IMR-90 (cell line): Measurements from ENCODE around the gene ANKFY1. TPM values are rescaled to one million over a fixed set of nuclear protein-coding genes. Genes with fewer than 3 reads are reported as not detected.

Source experiments
- ATAC-seq: fragments of 200-7000 bp; cut with Tn5 transposase; 2 replicates; pipeline ENCODE4 v1.9.1; 2020; ENCODE audit warnings: low read depth, mild to moderate bottlenecking, moderate library complexity
- BruUV-seq: library from RNA; stranded (reverse); fragments of 400-500 nt; replicated peaks from 2 replicates; lab custom pipeline; 2021; lab: Mats Ljungman, UMichigan
- CTCF ChIA-PET: fragments of 300-600 bp; formaldehyde crosslinking; extraction: SDS; loops from one replicate; lab custom pipeline; 2021; ENCODE audit warnings: antibody characterized with exemption; lab: Yijun Ruan, JAX
- POLR2A ChIA-PET: fragments of 300-600 bp; sonication (Branson Sonifier 250); formaldehyde crosslinking; loops from one replicate; lab custom pipeline; 2022; ENCODE audit warnings: antibody characterized with exemption; ENCODE audit not compliant: unreplicated experiment; lab: Charles Lee
- DNase-seq: peaks from one replicate; pipeline ENCODE4 v3.0.0; 2013
- H2AFZ ChIP-seq: replicated peaks from 2 replicates; pipeline ENCODE3; 2013; ENCODE audit warnings: low read length, mild to moderate bottlenecking; ENCODE audit not compliant: poor library complexity
- H2AK5ac ChIP-seq: 2 replicates; pipeline ENCODE4 v1.6.1; 2013; ENCODE audit warnings: low read depth, low read length, inconsistent platforms
- H2AK9ac ChIP-seq: replicated peaks from 2 replicates; pipeline ENCODE3; 2013; ENCODE audit warnings: mild to moderate bottlenecking, low read depth, low read length, moderate library complexity; ENCODE audit not compliant: poor library complexity
- H2BK120ac ChIP-seq: 2 replicates; pipeline ENCODE4 v1.6.1; 2013; ENCODE audit warnings: low read depth, low read length, inconsistent platforms
- H2BK15ac ChIP-seq: 3 replicates; pipeline ENCODE4 v1.6.1; 2013; ENCODE audit warnings: low read depth, low read length, inconsistent platforms
- H2BK20ac ChIP-seq: 2 replicates; pipeline ENCODE4 v1.6.1; 2013; ENCODE audit warnings: low read depth, mild to moderate bottlenecking, inconsistent platforms, low read length, moderate library complexity
- H2BK5ac ChIP-seq: 2 replicates; pipeline ENCODE4 v1.6.1; 2013; ENCODE audit warnings: mild to moderate bottlenecking, low read depth, low read length, inconsistent platforms; ENCODE audit not compliant: poor library complexity, severe bottlenecking
- H3K14ac ChIP-seq: replicated peaks from 2 replicates; pipeline ENCODE4 v1.6.1; 2013; ENCODE audit warnings: low read depth, low read length, inconsistent platforms
- H3K18ac ChIP-seq: 2 replicates; pipeline ENCODE4 v1.6.1; 2013; ENCODE audit warnings: low read depth, low read length, control low read depth
- H3K23ac ChIP-seq: 2 replicates; pipeline ENCODE4 v1.6.1; 2013; ENCODE audit warnings: low read depth, low read length, inconsistent platforms
- H3K27ac ChIP-seq: 2 replicates; pipeline ENCODE4 v1.5.1; 2013; ENCODE audit warnings: mild to moderate bottlenecking, control low read depth, low read length; ENCODE audit not compliant: insufficient read depth
- H3K27me3 ChIP-seq: 2 replicates; pipeline ENCODE4 v1.6.1; 2013; ENCODE audit warnings: low read length; ENCODE audit not compliant: control insufficient read depth, insufficient read depth
- H3K36me3 ChIP-seq: 2 replicates; pipeline ENCODE4 v1.6.1; 2013; ENCODE audit warnings: low read length, mixed read lengths; ENCODE audit not compliant: control insufficient read depth, insufficient read depth
- H3K4ac ChIP-seq: 2 replicates; pipeline ENCODE4 v1.6.1; 2013; ENCODE audit warnings: low read depth, low read length, inconsistent platforms
- H3K4me1 ChIP-seq: 2 replicates; pipeline ENCODE4 v1.6.1; 2013; ENCODE audit warnings: low read length, mixed read lengths; ENCODE audit not compliant: control insufficient read depth, insufficient read depth
- H3K4me2 ChIP-seq: 2 replicates; pipeline ENCODE4 v1.6.1; 2013; ENCODE audit warnings: low read depth, mild to moderate bottlenecking, control low read depth, low read length, moderate library complexity
- H3K4me3 ChIP-seq: 2 replicates; pipeline ENCODE4 v1.5.1; 2013; ENCODE audit warnings: low read depth, mild to moderate bottlenecking, control low read depth, low read length, moderate library complexity; ENCODE audit not compliant: insufficient read depth
- H3K56ac ChIP-seq: 2 replicates; pipeline ENCODE4 v1.6.1; 2013; ENCODE audit warnings: low read length, inconsistent platforms; ENCODE audit not compliant: insufficient read depth; ENCODE audit errors: extremely low read depth
- H3K79me1 ChIP-seq, 2 experiments: 2 replicates each; pipeline ENCODE4 v1.6.1; 2013; ENCODE audit warnings: low read length in 2 of 2, inconsistent platforms in 1 of 2, low read depth in 1 of 2
- H3K9ac ChIP-seq: 2 replicates; pipeline ENCODE4 v1.6.1; 2013; ENCODE audit warnings: low read depth, low read length, control low read depth
- H3K9me1 ChIP-seq: 2 replicates; pipeline ENCODE4 v1.6.1; 2013; ENCODE audit warnings: low read length, inconsistent platforms; ENCODE audit not compliant: insufficient read depth
- H3K9me3 ChIP-seq: 2 replicates; pipeline ENCODE4 v1.6.1; 2013; ENCODE audit warnings: low read length; ENCODE audit not compliant: control insufficient read depth, insufficient read depth
- H4K20me1 ChIP-seq: 2 replicates; pipeline ENCODE4 v1.6.1; 2013; ENCODE audit warnings: low read length, inconsistent platforms; ENCODE audit not compliant: insufficient read depth
- H4K5ac ChIP-seq: 2 replicates; pipeline ENCODE4 v1.6.1; 2013; ENCODE audit warnings: mild to moderate bottlenecking, low read depth, low read length, control low read depth
- H4K8ac ChIP-seq, 2 experiments: 2 replicates each; pipeline ENCODE4 v1.6.1; 2013; ENCODE audit warnings: low read depth in 2 of 2, low read length in 2 of 2, control low read depth in 1 of 2, inconsistent platforms in 1 of 2
- H4K91ac ChIP-seq: 2 replicates; pipeline ENCODE4 v1.6.1; 2013; ENCODE audit warnings: low read depth, low read length, inconsistent platforms; ENCODE audit not compliant: insufficient read depth
- BHLHE40 ChIP-seq: fragments of 150-350 bp; IDR thresholded peaks from 2 replicates; pipeline ENCODE4 v1.6.1; 2016; ENCODE audit warnings: mild to moderate bottlenecking, low read depth, low read length
- CEBPB ChIP-seq: IDR thresholded peaks from 2 replicates; pipeline ENCODE4 v1.6.1; 2012; ENCODE audit warnings: low read depth, low read length, improper control_type of control experiment
- CHD1 ChIP-seq: IDR thresholded peaks from 2 replicates; pipeline ENCODE4 v1.6.1; 2012; ENCODE audit warnings: low read depth, low read length, improper control_type of control experiment
- CTCF ChIP-seq: conservative IDR thresholded peaks from 2 replicates; pipeline ENCODE4 v1.5.1; 2012; ENCODE audit warnings: mild to moderate bottlenecking, low read depth, low read length, improper control_type of control experiment
- ELK1 ChIP-seq: fragments of 150-350 bp; IDR thresholded peaks from 2 replicates; pipeline ENCODE4 v1.6.1; 2016; ENCODE audit warnings: low read depth, mild to moderate bottlenecking, low read length, moderate library complexity, borderline replicate concordance
- FOS ChIP-seq: fragments of 150-350 bp; IDR thresholded peaks from 2 replicates; pipeline ENCODE4 v1.6.1; 2016; ENCODE audit warnings: low read depth, low read length
- MAFK ChIP-seq: IDR thresholded peaks from 2 replicates; pipeline ENCODE4 v1.6.1; 2012; ENCODE audit warnings: low read depth, low read length, improper control_type of control experiment
- MAZ ChIP-seq: IDR thresholded peaks from 2 replicates; pipeline ENCODE4 v1.6.1; 2012; ENCODE audit warnings: low read depth, mild to moderate bottlenecking, low read length, improper control_type of control experiment, moderate library complexity, borderline replicate concordance
- MXI1 ChIP-seq: IDR thresholded peaks from 2 replicates; pipeline ENCODE4 v1.6.1; 2012; ENCODE audit warnings: low read depth, mild to moderate bottlenecking, low read length, moderate library complexity, borderline replicate concordance
- POLR2A ChIP-seq: IDR thresholded peaks from 2 replicates; pipeline ENCODE4 v1.6.1; 2012; ENCODE audit warnings: mild to moderate bottlenecking, low read depth, low read length
- RAD21 ChIP-seq: IDR thresholded peaks from 2 replicates; pipeline ENCODE4 v1.6.1; 2012; ENCODE audit warnings: low read length, improper control_type of control experiment
- RCOR1 ChIP-seq: IDR thresholded peaks from 2 replicates; pipeline ENCODE4 v1.6.1; 2012; ENCODE audit warnings: mild to moderate bottlenecking, low read length, improper control_type of control experiment; ENCODE audit not compliant: insufficient replicate concordance
- SMC3 ChIP-seq: fragments of 150-350 bp; IDR thresholded peaks from 2 replicates; pipeline ENCODE4 v1.6.1; 2016; ENCODE audit warnings: low read depth, mild to moderate bottlenecking, antibody characterized with exemption, low read length, moderate library complexity
- USF2 ChIP-seq: fragments of 150-350 bp; IDR thresholded peaks from 2 replicates; pipeline ENCODE4 v1.6.1; 2017; ENCODE audit warnings: mild to moderate bottlenecking, antibody characterized with exemption, low read length, low read depth
- WGBS, 2 experiments: methylation state at CpG; one replicate each; pipeline versions ENCODE4 v1.1.5 to v1.1.7; 2013; ENCODE audit warnings: missing lambda C conversion rate in 2 of 2; ENCODE audit not compliant: insufficient read length in 1 of 2; ENCODE audit errors: extremely low coverage in 2 of 2; 5-methylcytosine and 5-hydroxymethylcytosine counted together
- dilution Hi-C: fragments of 300-500 bp; cut with HindIII; formaldehyde crosslinking; loops from one replicate; pipeline ENCODE4 v1.14.3; 2018; ENCODE audit warnings: low sequenced_read_pairs; ENCODE audit not compliant: unreplicated experiment
- in situ Hi-C: fragments of 300-500 bp; cut with MboI; formaldehyde crosslinking; loops from 3 replicates; pipeline ENCODE4 v1.14.3; 2019; ENCODE audit warnings: low sequenced_read_pairs, inconsistent platforms, mixed read lengths
- intact Hi-C: fragments of 100-400 bp; cut with micrococcal nuclease; formaldehyde crosslinking; loops from 2 replicates; pipeline ENCODE4 v1.10.0; 2022
- polyA plus RNA-seq, 3 experiments: library from polyadenylated mRNA; depleted of rRNA; stranded (reverse); fragments of >200 nt; gene quantifications; 2 replicates each; pipeline ENCODE4 v1.2.3, GENCODE V29; 2012; ENCODE audit warnings: low replicate concordance in 1 of 3
- total RNA-seq: library from RNA; depleted of rRNA; stranded (reverse); fragments of >200 nt; gene quantifications from 2 replicates; pipeline ENCODE4 v1.2.3, GENCODE V29; 2012

ANKFY1 gene
- total and polyA plus RNA-seq, 2 of the 4 experiments (the other 2 are of a cell fraction) = 32.3 to 48.9 TPM

- dilution Hi-C loops = no loop called here
Measured at GRCh38 chr17:4142107-4142900, 121.5 kb downstream of the ANKFY1 start.

More at GRCh38 chr17:4142107-4142900, 121.5 kb downstream of the ANKFY1 start:
- Histone ChIP-seq H3K27me3 (no peaks in the 10 kb centered on the region), H3K79me1 (peaks cover 12 to 62% of the 10 kb centered on the region in 2 experiments), H3K36me3 (no peaks in the 10 kb centered on the region), H2AK5ac (peak overlapping the region; percentile 47; the same call in 1 of the 2 replicates), H4K8ac (peak overlapping the region in 1 of 2 experiments; percentile 12; a peak in 1 of 4 replicates), H3K4me2 (peak overlapping the region; percentile 98), H2BK5ac (peak overlapping the region; percentile 35), H3K4me3 (peak overlapping the region; percentile 65), H4K20me1 (peaks cover 23% of the 10 kb centered on the region), H3K56ac (peak overlapping the region; percentile 47), H3K9me1 (peaks cover 12% of the 10 kb centered on the region), H2BK20ac (no peak overlapping the region), H3K4ac (peak overlapping the region; percentile 23), H2AK9ac (peak overlapping the region; percentile 94), H2BK120ac (no peak overlapping the region), H3K4me1 (peaks cover 2% of the 10 kb centered on the region; the same call in 1 of the 2 replicates), H3K9ac (peak overlapping the region; percentile 55), H3K14ac (no peak overlapping the region), H4K5ac (no peak overlapping the region), H4K91ac (no peak overlapping the region), H3K23ac (peak overlapping the region; percentile 50; the same call in 1 of the 2 replicates), H3K18ac (no peak overlapping the region), H3K27ac (peak overlapping the region; percentile 34), H2AFZ (peak overlapping the region; percentile 97), H3K9me3 (no peaks in the 10 kb centered on the region), H2BK15ac (no peak overlapping the region)
- ATAC-seq (peak; percentile 25), DNase-seq (peak; percentile 17)
- WGBS, 2 experiments = 2% methylated on average over 32 of the region's 56 CpGs; no CpG with 5 or more reads in 1 of the 2 experiments
- ChIA-PET POLR2A (no interaction called here), CTCF (interaction anchor here (0.7 to 1.4 kb wide), 2 partner anchors 17 to 766 kb away, joined by 3 to 4 read pairs; no protein-coding TSS in a partner anchor)
- intact Hi-C loops = no loop called here
- TF ChIP-seq USF2 (no peak), BHLHE40 (no peak), CTCF (no peak), POLR2A (no peak), MAZ (no peak), MXI1 (no peak), RAD21 (no peak), MAFK (no peak), CEBPB (no peak), ELK1 (no peak), SMC3 (no peak), CHD1 (no peak; the same call in 1 of the 2 replicates), RCOR1 (no peak), FOS (no peak)
- no TSS peak for BruUV-seq
- in situ Hi-C loops = no loop called here
